ENCODE results near the gene KDM2B.

DNA sequence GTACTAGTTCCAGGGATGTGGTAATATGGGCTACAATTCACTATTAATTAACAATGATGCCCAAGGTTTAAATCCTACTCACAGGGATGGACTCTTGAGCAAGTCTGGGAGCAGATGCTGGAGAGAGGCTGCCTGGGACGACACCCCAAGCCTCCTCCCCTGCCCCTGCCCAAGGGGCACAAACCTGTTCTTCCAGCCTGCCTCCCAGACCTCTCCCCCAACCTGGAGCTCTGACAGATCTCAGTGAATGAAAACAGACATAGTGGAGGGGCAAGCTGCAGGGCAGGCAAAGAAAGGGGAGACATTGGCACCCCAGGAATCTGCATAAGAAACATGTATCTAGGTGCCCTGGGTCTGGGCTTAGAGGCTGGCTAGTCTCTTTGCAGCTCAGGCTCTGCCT is 5.8 kb downstream of the KDM2B start:
- TF ChIP-seq POLR2A (IDR thresholded peaks at IDR 0.05; ENCODE audit: low read length) (no peak), GATA1 (IDR thresholded peaks at IDR 0.05; ENCODE audit: low read depth, low read length) (no peak)
